Measurements from ENCODE around the gene SPTB.

SPTB gene

GRCh38 chr14:64758691-64759554, 120.8 kb downstream of the SPTB start:
- no peaks in the 10 kb centered on the region for H3K27me3 ChIP-seq (ENCODE audit: control insufficient read depth in 2 of 2, insufficient read depth in 2 of 2, low read length in 2 of 2)
- H3K4me3 ChIP-seq (ENCODE audit: low read length in 2 of 2): no peak overlapping the region
- H3K27ac ChIP-seq (ENCODE audit: low read depth in 2 of 2, low read length in 2 of 2): no peak overlapping the region

GRCh38 chr14:64758025-64758521, 121.6 kb downstream of the SPTB start:
- H3K27me3 ChIP-seq (ENCODE audit: control insufficient read depth in 2 of 2, insufficient read depth in 2 of 2, low read length in 2 of 2): peaks cover 0 to 3% of the 10 kb centered on the region in 2 donors
- H3K4me3 ChIP-seq (ENCODE audit: low read length in 2 of 2): no peak overlapping the region
- H3K27ac ChIP-seq (ENCODE audit: low read depth in 2 of 2, low read length in 2 of 2): no peak overlapping the region
- peaks cover 39 to 50% of the 10 kb centered on the region in 2 donors for H3K4me1 ChIP-seq (ENCODE audit: control insufficient read depth in 2 of 2, insufficient read depth in 2 of 2, low read length in 2 of 2)
- H3K9me3 ChIP-seq (ENCODE audit: control insufficient read depth in 2 of 2, low read length in 2 of 2): no peaks in the 10 kb centered on the region
- H3K9ac ChIP-seq (ENCODE audit: low read depth in 1 of 2, low read length in 2 of 2): peak overlapping the region in 1 of 2 donors; percentile 14
- H3K36me3 ChIP-seq (ENCODE audit: control insufficient read depth in 2 of 2, insufficient read depth in 2 of 2, low read length in 2 of 2): no peaks in the 10 kb centered on the region

More at GRCh38 chr14:64758691-64759554, 120.8 kb downstream of the SPTB start:
- H3K4me1 ChIP-seq (ENCODE audit: control insufficient read depth in 2 of 2, insufficient read depth in 2 of 2, low read length in 2 of 2): peaks cover 39 to 50% of the 10 kb centered on the region in 2 donors
- no peak overlapping the region for H3K9ac ChIP-seq (ENCODE audit: low read depth in 1 of 2, low read length in 2 of 2)
- no peaks in the 10 kb centered on the region for H3K9me3 ChIP-seq (ENCODE audit: control insufficient read depth in 2 of 2, low read length in 2 of 2)
- no peaks in the 10 kb centered on the region for H3K36me3 ChIP-seq (ENCODE audit: control insufficient read depth in 2 of 2, insufficient read depth in 2 of 2, low read length in 2 of 2)

DNA sequence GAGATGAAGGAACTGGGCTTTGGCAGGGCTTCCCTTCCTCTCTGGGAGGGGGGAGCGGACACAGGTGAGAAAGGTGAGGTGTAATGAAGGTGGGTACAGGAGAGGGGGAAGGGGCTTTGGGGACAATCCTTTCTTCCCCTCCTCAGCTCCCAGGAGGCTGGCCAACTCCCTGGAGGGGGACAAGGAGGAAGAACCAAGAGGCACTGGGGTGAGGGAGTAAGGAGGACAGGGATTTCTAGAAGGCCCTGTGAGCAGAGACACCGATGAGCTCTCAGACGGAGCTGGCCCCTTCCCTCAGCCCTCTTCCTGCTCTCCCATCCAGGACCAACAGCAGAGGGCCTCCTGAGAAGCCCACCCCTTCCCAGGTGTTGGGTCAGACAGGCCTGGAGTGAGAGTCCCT, 122.1 kb downstream of the SPTB start:
- peak overlapping the region in 1 of 2 donors; percentile 14 for H3K9ac ChIP-seq (ENCODE audit: low read depth in 1 of 2, low read length in 2 of 2)
- no peak overlapping the region for H3K4me3 ChIP-seq (ENCODE audit: low read length in 2 of 2)
- no peak overlapping the region for H3K27ac ChIP-seq (ENCODE audit: low read depth in 2 of 2, low read length in 2 of 2)
- peaks cover 37 to 49% of the 10 kb centered on the region in 2 donors for H3K4me1 ChIP-seq (ENCODE audit: control insufficient read depth in 2 of 2, insufficient read depth in 2 of 2, low read length in 2 of 2)
- no peaks in the 10 kb centered on the region for H3K36me3 ChIP-seq (ENCODE audit: control insufficient read depth in 2 of 2, insufficient read depth in 2 of 2, low read length in 2 of 2)
- no peaks in the 10 kb centered on the region for H3K9me3 ChIP-seq (ENCODE audit: control insufficient read depth in 2 of 2, low read length in 2 of 2)
- H3K27me3 ChIP-seq (ENCODE audit: control insufficient read depth in 2 of 2, insufficient read depth in 2 of 2, low read length in 2 of 2): peaks cover 0 to 3% of the 10 kb centered on the region in 2 donors

- Histone ChIP-seq H3K27me3 (ENCODE audit: control insufficient read depth in 2 of 2, insufficient read depth in 2 of 2, low read length in 2 of 2) (peaks cover 0 to 3% of the 10 kb centered on the region in 2 donors), H3K4me3 (ENCODE audit: low read length in 2 of 2) (no peak overlapping the region), H3K36me3 (ENCODE audit: control insufficient read depth in 2 of 2, insufficient read depth in 2 of 2, low read length in 2 of 2) (no peaks in the 10 kb centered on the region), H3K9me3 (ENCODE audit: control insufficient read depth in 2 of 2, low read length in 2 of 2) (no peaks in the 10 kb centered on the region), H3K27ac (ENCODE audit: low read depth in 2 of 2, low read length in 2 of 2) (no peak overlapping the region), H3K4me1 (ENCODE audit: control insufficient read depth in 2 of 2, insufficient read depth in 2 of 2, low read length in 2 of 2) (peaks cover 28 to 40% of the 10 kb centered on the region in 2 donors), H3K9ac (ENCODE audit: low read depth in 1 of 2, low read length in 2 of 2) (no peak overlapping the region)
Observed at GRCh38 chr14:64756712-64757111, 123.0 kb downstream of the SPTB start.

GRCh38 chr14:64755781-64756221, 123.9 kb downstream of the SPTB start:
- H3K9ac ChIP-seq (ENCODE audit: low read depth in 1 of 2, low read length in 2 of 2): no peak overlapping the region
- H3K4me1 ChIP-seq (ENCODE audit: control insufficient read depth in 2 of 2, insufficient read depth in 2 of 2, low read length in 2 of 2): peaks cover 21 to 31% of the 10 kb centered on the region in 2 donors

DNA sequence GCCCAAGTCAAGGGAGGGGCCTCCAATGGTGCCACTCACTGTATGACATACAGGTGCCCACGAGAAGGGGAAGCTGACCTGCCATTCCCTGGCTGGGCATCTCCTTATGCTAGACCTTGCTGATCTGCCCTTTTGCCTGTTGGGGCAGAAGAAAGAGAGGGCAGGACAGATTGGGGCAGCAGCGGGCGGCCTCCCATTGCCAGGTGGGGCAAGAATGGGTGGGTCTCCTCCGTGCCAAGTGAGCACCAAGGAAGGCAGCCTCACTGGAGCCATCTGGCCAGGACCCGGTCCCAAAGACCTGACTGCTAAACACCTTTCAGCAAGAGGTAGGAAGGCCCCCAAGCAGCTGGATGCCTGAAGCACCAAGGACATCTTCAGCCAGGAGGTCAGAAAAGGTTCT, 125.0 kb downstream of the SPTB start:
- Histone ChIP-seq H3K27me3 (ENCODE audit: control insufficient read depth in 2 of 2, insufficient read depth in 2 of 2, low read length in 2 of 2) (peaks cover 0 to 3% of the 10 kb centered on the region in 2 donors), H3K4me1 (ENCODE audit: control insufficient read depth in 2 of 2, insufficient read depth in 2 of 2, low read length in 2 of 2) (peaks cover 21 to 30% of the 10 kb centered on the region in 2 donors), H3K4me3 (ENCODE audit: low read length in 2 of 2) (no peak overlapping the region), H3K9ac (ENCODE audit: low read depth in 1 of 2, low read length in 2 of 2) (no peak overlapping the region), H3K36me3 (ENCODE audit: control insufficient read depth in 2 of 2, insufficient read depth in 2 of 2, low read length in 2 of 2) (no peaks in the 10 kb centered on the region), H3K27ac (ENCODE audit: low read depth in 2 of 2, low read length in 2 of 2) (no peak overlapping the region), H3K9me3 (ENCODE audit: control insufficient read depth in 2 of 2, low read length in 2 of 2) (no peaks in the 10 kb centered on the region)

More at GRCh38 chr14:64755781-64756221, 123.9 kb downstream of the SPTB start:
- no peaks in the 10 kb centered on the region for H3K36me3 ChIP-seq (ENCODE audit: control insufficient read depth in 2 of 2, insufficient read depth in 2 of 2, low read length in 2 of 2)
- no peak overlapping the region for H3K4me3 ChIP-seq (ENCODE audit: low read length in 2 of 2)
- peaks cover 0 to 3% of the 10 kb centered on the region in 2 donors for H3K27me3 ChIP-seq (ENCODE audit: control insufficient read depth in 2 of 2, insufficient read depth in 2 of 2, low read length in 2 of 2)
- H3K27ac ChIP-seq (ENCODE audit: low read depth in 2 of 2, low read length in 2 of 2): no peak overlapping the region
- no peaks in the 10 kb centered on the region for H3K9me3 ChIP-seq (ENCODE audit: control insufficient read depth in 2 of 2, low read length in 2 of 2)

- Histone ChIP-seq H3K9ac (ENCODE audit: low read depth in 1 of 2, low read length in 2 of 2) (no peak overlapping the region), H3K4me1 (ENCODE audit: control insufficient read depth in 2 of 2, insufficient read depth in 2 of 2, low read length in 2 of 2) (peaks cover 21 to 29% of the 10 kb centered on the region in 2 donors), H3K36me3 (ENCODE audit: control insufficient read depth in 2 of 2, insufficient read depth in 2 of 2, low read length in 2 of 2) (no peaks in the 10 kb centered on the region), H3K27ac (ENCODE audit: low read depth in 2 of 2, low read length in 2 of 2) (no peak overlapping the region), H3K9me3 (ENCODE audit: control insufficient read depth in 2 of 2, low read length in 2 of 2) (no peaks in the 10 kb centered on the region), H3K4me3 (ENCODE audit: low read length in 2 of 2) (no peak overlapping the region), H3K27me3 (ENCODE audit: control insufficient read depth in 2 of 2, insufficient read depth in 2 of 2, low read length in 2 of 2) (peaks cover 0 to 3% of the 10 kb centered on the region in 2 donors)
Observed at GRCh38 chr14:64753999-64754398, 125.7 kb downstream of the SPTB start.

DNA sequence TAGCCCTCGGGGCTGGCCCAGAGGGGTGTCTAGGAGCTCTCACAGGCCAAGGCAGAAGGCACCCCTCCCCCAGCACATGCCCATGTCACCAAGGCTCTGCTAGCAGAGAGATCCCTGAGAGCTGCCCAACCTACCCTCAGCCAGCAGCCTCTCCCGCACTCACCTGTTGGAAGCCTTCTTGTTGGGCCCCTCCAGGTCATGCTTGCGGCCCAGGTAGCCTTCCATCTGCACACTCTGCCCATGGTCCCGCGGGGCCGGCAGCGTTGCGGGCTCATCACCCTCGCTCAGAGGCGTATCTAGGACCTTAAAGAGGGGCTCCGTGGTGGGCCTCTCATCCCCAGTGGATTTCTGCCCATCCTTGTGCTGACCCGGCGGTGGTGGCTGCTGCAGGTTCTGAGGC, 126.3 kb downstream of the SPTB start:
- Histone ChIP-seq H3K27ac (ENCODE audit: low read depth in 2 of 2, low read length in 2 of 2) (no peak overlapping the region), H3K4me3 (ENCODE audit: low read length in 2 of 2) (no peak overlapping the region), H3K36me3 (ENCODE audit: control insufficient read depth in 2 of 2, insufficient read depth in 2 of 2, low read length in 2 of 2) (peaks cover 0 to 2% of the 10 kb centered on the region in 2 donors), H3K27me3 (ENCODE audit: control insufficient read depth in 2 of 2, insufficient read depth in 2 of 2, low read length in 2 of 2) (peaks cover 0 to 3% of the 10 kb centered on the region in 2 donors), H3K9me3 (ENCODE audit: control insufficient read depth in 2 of 2, low read length in 2 of 2) (no peaks in the 10 kb centered on the region), H3K9ac (ENCODE audit: low read depth in 1 of 2, low read length in 2 of 2) (no peak overlapping the region), H3K4me1 (ENCODE audit: control insufficient read depth in 2 of 2, insufficient read depth in 2 of 2, low read length in 2 of 2) (peaks cover 18 to 23% of the 10 kb centered on the region in 2 donors)

- Histone ChIP-seq H3K9ac (ENCODE audit: low read depth in 1 of 2, low read length in 2 of 2) (no peak overlapping the region), H3K4me3 (ENCODE audit: low read length in 2 of 2) (no peak overlapping the region), H3K36me3 (ENCODE audit: control insufficient read depth in 2 of 2, insufficient read depth in 2 of 2, low read length in 2 of 2) (peaks cover 0 to 7% of the 10 kb centered on the region in 2 donors), H3K4me1 (ENCODE audit: control insufficient read depth in 2 of 2, insufficient read depth in 2 of 2, low read length in 2 of 2) (peaks cover 14 to 18% of the 10 kb centered on the region in 2 donors), H3K27ac (ENCODE audit: low read depth in 2 of 2, low read length in 2 of 2) (no peak overlapping the region), H3K9me3 (ENCODE audit: control insufficient read depth in 2 of 2, low read length in 2 of 2) (no peaks in the 10 kb centered on the region), H3K27me3 (ENCODE audit: control insufficient read depth in 2 of 2, insufficient read depth in 2 of 2, low read length in 2 of 2) (peaks cover 0 to 3% of the 10 kb centered on the region in 2 donors)
Observed at GRCh38 chr14:64752909-64753308, 126.8 kb downstream of the SPTB start.

DNA sequence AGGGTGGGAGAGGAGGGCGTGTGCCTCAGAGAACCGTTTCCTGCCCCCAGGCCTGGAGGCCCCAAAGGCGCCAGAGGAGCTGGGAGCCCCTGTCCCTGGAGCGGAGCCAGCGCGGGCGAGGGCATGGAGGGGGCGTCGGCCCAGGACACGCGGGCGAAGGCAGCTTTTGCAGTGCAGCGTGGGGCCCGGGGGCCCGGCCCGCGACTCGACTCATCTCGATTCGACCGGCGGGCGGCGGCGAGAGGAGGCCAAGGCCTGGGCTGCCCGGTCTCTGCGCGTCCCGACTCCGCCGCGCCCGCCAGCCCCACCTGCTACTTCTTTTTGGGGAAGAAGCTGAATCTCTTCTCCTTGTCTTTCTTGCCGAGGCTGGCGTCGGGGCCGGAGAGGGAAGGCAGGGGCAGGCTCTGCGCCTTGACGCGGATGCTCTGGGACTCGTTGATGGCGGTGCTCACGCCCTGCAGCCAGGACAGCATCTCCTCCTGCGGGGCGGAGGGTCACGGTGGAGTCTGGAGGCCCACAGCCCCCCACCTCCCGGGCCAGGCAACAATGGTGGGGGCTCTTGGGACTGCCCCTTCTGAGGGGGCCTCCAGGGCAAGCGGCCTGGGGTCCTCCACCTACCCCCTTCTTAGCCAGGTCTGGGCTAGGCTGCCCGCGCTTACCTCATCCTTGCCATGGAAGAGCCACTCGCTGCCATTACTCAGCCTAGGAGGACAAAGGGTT, 130.6 kb downstream of the SPTB start:
- H3K4me3 ChIP-seq (ENCODE audit: low read length in 2 of 2): no peak overlapping the region
- no peaks in the 10 kb centered on the region for H3K9me3 ChIP-seq (ENCODE audit: control insufficient read depth in 2 of 2, low read length in 2 of 2)
- no peak overlapping the region for H3K9ac ChIP-seq (ENCODE audit: low read depth in 1 of 2, low read length in 2 of 2)
- H3K36me3 ChIP-seq (ENCODE audit: control insufficient read depth in 2 of 2, insufficient read depth in 2 of 2, low read length in 2 of 2): peaks cover 19 to 25% of the 10 kb centered on the region in 2 donors
- H3K4me1 ChIP-seq (ENCODE audit: control insufficient read depth in 2 of 2, insufficient read depth in 2 of 2, low read length in 2 of 2): no peaks in the 10 kb centered on the region
- peaks cover 0 to 3% of the 10 kb centered on the region in 2 donors for H3K27me3 ChIP-seq (ENCODE audit: control insufficient read depth in 2 of 2, insufficient read depth in 2 of 2, low read length in 2 of 2)
- no peak overlapping the region for H3K27ac ChIP-seq (ENCODE audit: low read depth in 2 of 2, low read length in 2 of 2)
